ENCODE data around the gene YIF1A. TPM values are rescaled to one million over a fixed set of nuclear protein-coding genes. Genes with fewer than 3 reads are reported as not detected.
"Not testable (repeated sequence)": the region's sequence is repeated elsewhere in the genome, so short reads cannot be mapped to it uniquely, and the experiment has no call there.

Gene YIF1A
- total RNA-seq, 1 experiment from 2014 or later: 188 TPM

GRCh38 chr11:66278363-66279091, 10.4 kb downstream of the YIF1A start:
- in situ Hi-C loops (cut with HindIII; ENCODE audit: low pct_unique_long_range_greater_than_20kb, low sequenced_read_pairs): no loop called here
- DNase-seq (ENCODE audit: low read depth): no peak

GRCh38 chr11:66277471-66278362, 11.2 kb downstream of the YIF1A start, which contains the start of gene CNIH2:
Gene CNIH2, plus strand, starts transcription at chr11:66278175. Its CDS starts 282 bp downstream, at chr11:66278457.
- DNase-seq (ENCODE audit: low read depth): no peak
- in situ Hi-C loops (cut with HindIII; ENCODE audit: low pct_unique_long_range_greater_than_20kb, low sequenced_read_pairs): no loop called here

DNA sequence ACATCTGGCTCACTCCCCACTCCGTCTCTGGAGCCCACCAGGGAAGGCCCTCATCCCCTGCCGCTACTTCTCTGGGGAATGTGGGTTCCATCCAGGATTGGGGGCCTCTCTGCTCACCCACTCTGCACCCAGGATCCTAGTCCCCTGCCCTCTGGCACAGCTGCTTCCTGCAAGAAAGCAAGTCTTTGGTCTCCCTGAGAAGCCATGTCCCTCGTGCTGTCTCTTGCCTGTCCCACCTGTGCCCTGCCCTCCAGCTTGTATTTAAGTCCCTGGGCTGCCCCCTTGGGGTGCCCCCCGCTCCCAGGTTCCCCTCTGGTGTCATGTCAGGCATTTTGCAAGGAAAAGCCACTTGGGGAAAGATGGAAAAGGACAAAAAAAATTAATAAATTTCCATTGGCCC, 11.9 kb downstream of the YIF1A start:
- DNase-seq (ENCODE audit: low read depth); in situ Hi-C loops (cut with HindIII; ENCODE audit: low pct_unique_long_range_greater_than_20kb, low sequenced_read_pairs): not testable (repeated sequence)

DNA sequence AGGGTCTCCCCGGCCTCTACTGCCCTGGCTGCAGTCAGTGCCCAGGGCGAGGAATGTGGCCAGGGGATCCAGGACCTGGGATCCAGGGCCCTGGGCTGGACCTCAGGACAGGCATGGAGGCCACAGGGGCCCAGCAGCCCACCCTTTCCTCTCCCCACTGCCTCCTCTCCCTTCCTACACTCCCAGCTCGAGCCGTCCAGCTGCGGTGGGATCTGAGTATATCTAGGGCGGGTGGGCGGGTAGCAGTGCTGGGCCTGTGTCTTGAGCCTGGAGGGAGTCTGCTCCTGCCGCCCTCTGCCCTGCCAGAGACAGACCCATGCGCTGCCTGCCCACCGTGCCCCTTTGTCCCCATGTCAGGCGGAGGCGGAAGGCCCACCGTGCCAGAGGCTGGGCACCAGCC, 12.3 kb downstream of the YIF1A start:
- DNase-seq (ENCODE audit: low read depth); in situ Hi-C loops (cut with HindIII; ENCODE audit: low pct_unique_long_range_greater_than_20kb, low sequenced_read_pairs): not testable (repeated sequence)

- no peak for DNase-seq (ENCODE audit: low read depth)
- in situ Hi-C loops (cut with HindIII; ENCODE audit: low pct_unique_long_range_greater_than_20kb, low sequenced_read_pairs): no loop called here
Measured at GRCh38 chr11:66275984-66276612, 12.8 kb downstream of the YIF1A start.

- in situ Hi-C loops (cut with HindIII; ENCODE audit: low pct_unique_long_range_greater_than_20kb, low sequenced_read_pairs): no loop called here
- DNase-seq (ENCODE audit: low read depth): no peak
Measured at GRCh38 chr11:66275396-66275795, 13.5 kb downstream of the YIF1A start.

DNA sequence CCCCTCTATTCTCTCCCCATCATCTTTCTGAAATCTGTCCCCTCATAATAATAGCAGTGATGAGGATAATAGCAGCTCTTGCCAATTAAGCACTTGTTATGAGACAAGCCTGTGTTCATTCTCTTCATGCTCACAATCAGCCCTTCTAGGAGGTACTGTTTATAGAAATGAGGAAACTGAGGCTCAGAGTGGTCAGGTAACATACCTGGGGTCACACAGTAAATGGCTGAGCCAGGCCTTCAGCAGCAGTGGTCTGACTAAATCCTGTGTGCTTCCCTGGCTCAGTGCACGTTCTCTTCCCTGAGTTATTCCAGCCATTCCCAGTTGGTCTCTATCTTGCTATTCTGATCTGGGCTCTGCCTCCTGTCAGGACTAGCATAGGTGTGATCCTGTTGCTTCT, 14.7 kb downstream of the YIF1A start:
- DNase-seq (ENCODE audit: low read depth): no peak
- in situ Hi-C loops (cut with HindIII; ENCODE audit: low pct_unique_long_range_greater_than_20kb, low sequenced_read_pairs): no loop called here

- DNase-seq (ENCODE audit: low read depth): no peak
Measured at GRCh38 chr11:66272596-66272995, 16.3 kb downstream of the YIF1A start.

DNA sequence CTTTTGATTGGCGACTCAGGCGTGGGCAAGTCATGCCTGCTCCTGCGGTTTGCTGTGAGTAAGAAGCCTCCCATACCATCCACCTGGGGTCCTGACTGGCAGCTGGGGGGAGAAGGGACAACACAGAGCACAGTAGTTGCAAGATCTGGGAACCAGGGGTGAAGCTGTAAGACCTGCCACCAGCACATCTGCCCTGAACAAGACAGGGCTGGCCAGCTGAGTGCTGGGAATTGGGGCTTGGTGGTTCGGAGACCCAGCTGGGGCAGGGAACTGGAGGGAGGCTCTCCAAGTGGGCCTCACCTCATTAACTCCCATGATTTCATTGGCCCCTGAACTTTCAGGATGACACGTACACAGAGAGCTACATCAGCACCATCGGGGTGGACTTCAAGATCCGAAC, 17.1 kb downstream of the YIF1A start:
- DNase-seq (ENCODE audit: low read depth): no peak
- in situ Hi-C loops (cut with HindIII; ENCODE audit: low pct_unique_long_range_greater_than_20kb, low sequenced_read_pairs): no loop called here

More at GRCh38 chr11:66272596-66272995, 16.3 kb downstream of the YIF1A start:
- in situ Hi-C loops (cut with HindIII; ENCODE audit: low pct_unique_long_range_greater_than_20kb, low sequenced_read_pairs): no loop called here

DNA sequence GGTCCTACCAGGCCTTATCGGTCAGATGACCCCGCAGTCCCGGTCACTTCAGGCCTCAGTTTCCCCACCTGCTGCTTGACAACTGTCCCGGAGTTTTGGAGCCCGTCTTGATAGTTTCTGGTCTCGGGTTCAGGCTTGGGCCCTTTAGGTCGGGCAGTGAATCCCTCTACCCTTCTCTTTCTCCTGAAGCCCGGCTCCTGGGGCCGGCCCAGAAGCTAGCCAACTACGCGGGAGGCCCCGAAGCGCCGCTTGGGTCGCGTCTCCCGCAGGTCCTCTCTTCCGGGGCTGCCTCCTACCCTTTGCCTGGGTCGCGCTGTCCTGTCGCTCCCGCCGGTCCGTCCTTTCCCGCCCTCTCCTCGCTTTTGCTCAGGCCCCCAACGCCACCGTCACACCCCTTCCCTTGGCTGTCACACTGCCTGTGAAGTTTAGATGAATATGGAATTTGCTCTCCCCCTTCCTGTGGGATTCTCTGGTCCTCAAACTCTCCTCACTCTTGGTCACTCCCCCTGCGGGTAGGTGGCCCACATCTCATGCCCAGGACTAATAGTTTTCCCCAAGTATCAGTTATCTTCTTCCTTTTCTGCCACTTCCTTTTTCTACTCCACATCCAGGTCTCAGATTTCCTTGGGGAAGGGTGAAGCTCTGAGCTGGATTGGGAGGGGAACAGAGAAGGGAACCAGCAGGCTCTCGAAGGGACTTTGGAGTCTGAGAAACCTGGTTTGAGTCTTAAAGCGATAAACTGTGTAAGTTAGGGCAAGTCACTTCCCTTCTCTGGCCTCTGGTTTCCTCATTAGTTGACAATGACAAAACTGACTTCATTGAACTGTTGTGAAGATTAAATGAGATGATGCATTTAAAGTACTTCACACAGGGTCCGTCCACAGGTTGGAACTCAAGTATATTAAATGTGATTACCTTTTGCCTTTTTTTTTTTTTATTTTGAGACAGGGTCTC, 19.7 kb downstream of the YIF1A start:
- in situ Hi-C loops (cut with HindIII; ENCODE audit: low pct_unique_long_range_greater_than_20kb, low sequenced_read_pairs): no loop called here

DNA sequence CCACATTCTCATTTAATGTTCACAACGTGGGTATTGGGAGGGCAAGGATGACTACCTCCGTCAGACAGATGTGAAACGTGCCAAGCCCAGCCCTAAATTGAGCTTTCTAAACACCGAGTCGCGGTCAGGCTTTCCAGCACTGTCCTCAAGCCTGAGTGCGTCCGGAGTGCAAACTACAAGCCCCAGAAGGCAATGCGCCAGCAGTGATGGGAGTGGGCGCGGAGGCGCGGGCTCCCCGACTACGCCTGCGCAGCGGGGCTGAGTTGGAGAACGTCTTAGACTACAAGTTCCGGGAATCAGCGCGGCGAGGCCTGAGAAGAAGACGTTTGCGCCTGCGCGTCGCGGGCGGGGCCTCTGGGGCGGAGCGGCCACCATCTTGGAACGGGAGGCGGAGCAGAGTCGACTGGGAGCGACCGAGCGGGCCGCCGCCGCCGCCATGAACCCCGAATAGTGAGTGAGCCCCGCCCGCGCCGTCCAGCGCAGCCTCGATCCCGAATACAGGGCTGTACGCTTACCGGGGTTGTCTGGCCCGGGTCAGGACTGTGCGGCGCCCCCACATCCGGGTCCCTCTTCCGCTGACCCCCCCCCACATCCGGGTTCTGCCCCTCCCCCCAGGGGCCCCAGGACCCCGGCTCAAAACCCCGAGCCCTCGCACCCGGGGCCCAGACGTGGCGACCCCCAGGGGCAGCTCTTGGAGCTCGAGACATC, 20.5 kb downstream of the YIF1A start, which contains the start of gene RAB1B:
Gene RAB1B (plus strand): TSS at position 396 of the 708 bp plus-strand sequence. CDS start 41 bp downstream, at position 437.
- in situ Hi-C loops (cut with HindIII; ENCODE audit: low pct_unique_long_range_greater_than_20kb, low sequenced_read_pairs): no loop called here
- peak; percentile 93 for DNase-seq (ENCODE audit: low read depth)

More for the DNA sequence above, 19.7 kb downstream of the YIF1A start:
- DNase-seq (ENCODE audit: low read depth): peak; percentile 21

GRCh38 chr11:66267379-66268243, 21.3 kb downstream of the YIF1A start:
- peak; percentile 67 for DNase-seq (ENCODE audit: low read depth)

DNA sequence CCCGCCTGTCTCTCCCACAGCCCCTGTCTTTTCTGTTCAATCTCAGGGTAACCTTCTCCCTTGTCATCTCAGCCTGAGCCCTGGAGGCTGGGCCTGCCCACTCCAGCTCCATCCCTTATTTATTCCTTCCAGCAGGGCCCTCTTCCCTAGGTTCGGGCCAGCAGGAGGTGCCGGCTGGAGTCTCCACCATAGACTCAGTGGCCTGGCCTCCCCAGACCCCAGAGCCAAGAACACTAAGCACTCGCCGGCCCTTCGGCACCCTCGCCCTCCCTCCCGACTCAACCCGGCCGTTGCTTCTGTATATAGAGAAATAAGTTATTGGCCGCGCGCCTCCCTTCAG, 21.9 kb downstream of the YIF1A start:
- no peak for DNase-seq (ENCODE audit: low read depth)

More at GRCh38 chr11:66267379-66268243, 21.3 kb downstream of the YIF1A start:
- in situ Hi-C loops (cut with HindIII; ENCODE audit: low pct_unique_long_range_greater_than_20kb, low sequenced_read_pairs): no loop called here

DNA sequence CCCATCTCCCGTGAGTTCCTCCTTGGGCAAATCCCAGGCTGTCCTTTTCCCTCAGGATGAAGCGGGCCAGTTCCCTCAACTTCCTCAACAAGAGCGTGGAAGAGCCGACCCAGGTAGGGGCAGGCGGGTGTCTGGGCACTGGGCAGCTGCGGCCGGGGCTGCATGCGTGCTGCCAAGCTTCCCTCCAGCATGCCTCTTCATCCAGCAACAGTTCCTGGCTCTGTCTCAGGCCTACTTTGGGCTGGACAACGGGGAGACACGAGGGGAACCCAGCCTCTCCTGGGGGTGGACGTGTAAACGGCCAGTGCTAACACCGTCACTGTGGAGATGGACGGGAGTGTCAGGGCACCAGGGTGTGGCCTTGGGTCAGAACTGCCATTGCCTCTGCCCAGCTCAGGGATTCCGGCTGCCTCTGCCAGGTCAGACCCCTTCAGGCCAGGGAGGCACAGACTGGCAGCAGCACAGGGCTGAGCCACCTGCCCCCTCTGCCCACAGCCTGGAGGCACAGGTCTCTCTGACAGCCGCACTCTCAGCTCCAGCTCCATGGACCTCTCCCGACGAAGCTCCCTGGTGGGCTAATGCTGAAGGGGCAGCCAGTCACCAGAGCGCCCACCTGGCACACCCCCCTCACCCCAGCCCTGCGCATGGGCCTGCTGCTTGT, 22.4 kb downstream of the YIF1A start:
- in situ Hi-C loops (cut with HindIII; ENCODE audit: low pct_unique_long_range_greater_than_20kb, low sequenced_read_pairs): no loop called here
- no peak for DNase-seq (ENCODE audit: low read depth)

More for the DNA sequence above, 21.9 kb downstream of the YIF1A start:
- in situ Hi-C loops (cut with HindIII; ENCODE audit: low pct_unique_long_range_greater_than_20kb, low sequenced_read_pairs): no loop called here

GRCh38 chr11:66265531-66266377, 23.2 kb downstream of the YIF1A start:
- in situ Hi-C loops (cut with HindIII; ENCODE audit: low pct_unique_long_range_greater_than_20kb, low sequenced_read_pairs): no loop called here

More at GRCh38 chr11:66265531-66266377, 23.2 kb downstream of the YIF1A start:
- DNase-seq (ENCODE audit: low read depth): no peak

All from Caki2 (cell line).